Endometrial microvascular endothelial cells (primary cell): ENCODE results near the gene CYP2B6. TPM values are rescaled to one million over a fixed set of nuclear protein-coding genes. Genes with fewer than 3 reads are reported as not detected.
"Not testable (repeated sequence)": the region's sequence is repeated elsewhere in the genome, so short reads cannot be mapped to it uniquely, and the experiment has no call there.

Experiments used
- in situ Hi-C: cut with HindIII; loops from 2 replicates; pipeline ENCODE4 v1.10.0; 2017; ENCODE audit warnings: low sequenced_read_pairs, low pct_unique_long_range_greater_than_20kb; ENCODE audit errors: inconsistent ontology term
- total RNA-seq: library from RNA; depleted of rRNA; stranded (reverse); fragments of >200 nt; gene quantifications from one replicate; pipeline ENCODE4 v1.2.3, GENCODE V29; 2015; ENCODE audit errors: inconsistent ontology term

Gene CYP2B6
- total RNA-seq, 1 donor from 2014 or later, result not detected

DNA sequence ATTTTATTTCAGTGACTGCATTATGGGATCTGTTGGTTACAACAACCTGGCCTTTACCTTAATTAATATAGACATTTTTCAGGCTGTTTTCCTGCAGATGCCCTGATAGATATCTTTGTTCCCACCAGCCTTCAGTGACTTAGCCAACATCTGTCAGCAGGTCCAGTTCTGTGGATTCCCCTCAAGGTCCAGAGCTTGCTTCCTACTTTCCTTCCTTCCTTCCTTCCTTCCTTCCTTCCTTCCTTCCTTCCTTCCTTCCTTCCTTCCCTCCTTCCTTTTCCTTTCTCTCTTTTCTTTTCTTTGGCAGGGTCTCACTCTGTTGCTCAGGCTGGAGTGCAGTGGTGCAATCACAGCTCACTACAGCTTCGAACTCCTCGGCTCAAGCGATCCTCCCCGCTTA, 14.4 kb upstream of the CYP2B6 start:
- in situ Hi-C loops, result no loop called here

DNA sequence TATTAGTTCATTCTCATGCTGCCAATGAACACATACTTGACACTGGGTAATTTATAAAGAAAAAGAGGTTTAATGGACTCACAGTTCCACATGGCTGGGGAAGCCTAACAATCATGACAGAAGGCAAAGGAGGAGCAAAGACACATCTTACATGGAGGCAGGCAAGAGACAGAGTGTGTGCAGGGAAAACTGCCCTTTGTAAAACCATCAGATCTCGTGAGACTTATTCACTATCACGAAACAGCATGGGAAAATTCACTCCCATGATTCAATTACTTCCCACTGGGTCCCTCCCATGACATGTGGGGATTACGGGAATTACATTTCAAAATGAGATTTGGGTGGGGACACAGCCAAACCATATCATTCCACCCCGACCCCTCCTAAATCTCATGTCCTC, 11.3 kb upstream of the CYP2B6 start:
- in situ Hi-C loops, result not testable (repeated sequence)

DNA sequence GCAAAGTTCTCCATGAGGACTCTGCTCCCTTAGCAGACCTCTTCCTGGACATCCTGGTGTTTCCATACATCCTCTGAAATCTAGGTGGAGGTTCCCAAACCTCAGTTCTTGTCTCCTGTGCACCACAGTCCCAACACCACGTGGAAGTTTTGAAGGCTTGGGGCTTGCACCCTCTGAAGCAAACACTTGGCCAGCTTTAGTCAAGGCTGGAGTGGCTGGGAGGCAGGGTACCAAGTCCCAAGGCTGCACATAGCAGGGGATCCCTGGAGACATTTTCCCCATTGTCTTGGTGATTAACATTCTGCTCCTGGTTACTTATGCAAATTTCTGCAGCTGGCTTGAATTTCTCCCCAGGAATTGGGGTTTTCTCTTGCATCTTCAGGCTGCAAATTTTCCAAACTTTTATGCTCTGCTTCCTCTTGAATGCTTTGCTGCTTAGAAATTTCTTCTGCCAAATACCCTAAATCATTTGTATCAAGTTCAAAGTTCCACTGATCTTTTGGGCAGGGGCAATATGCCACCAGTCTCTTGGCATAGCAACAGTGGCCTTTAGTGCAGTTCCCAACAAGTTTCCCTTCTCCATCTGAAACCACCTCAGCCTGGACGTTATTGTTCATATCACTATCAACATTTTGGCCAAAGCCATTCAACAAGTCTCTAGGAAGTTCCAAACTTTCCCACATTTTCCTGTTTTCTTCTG, 10.2 kb upstream of the CYP2B6 start:
- in situ Hi-C loops, result not testable (repeated sequence)

DNA sequence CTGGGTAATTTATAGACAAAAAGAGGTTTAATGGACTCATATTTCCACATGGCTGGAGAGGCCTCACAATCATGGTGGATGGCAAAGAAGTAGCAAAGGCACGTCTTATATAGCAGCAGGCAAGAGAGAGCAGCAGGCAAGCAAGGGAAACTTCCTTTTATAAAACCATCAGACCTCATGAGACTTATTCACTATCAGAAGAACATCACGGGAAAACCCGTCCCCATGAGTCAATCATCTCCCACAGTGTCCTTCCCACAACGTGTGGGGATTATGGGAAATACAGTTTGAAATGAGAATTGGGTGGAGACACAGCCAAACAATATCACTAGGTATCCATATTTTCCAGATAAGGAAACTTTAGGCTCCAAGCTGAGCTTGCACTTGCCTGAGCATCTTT, 9.5 kb upstream of the CYP2B6 start:
- in situ Hi-C loops, result no loop called here

DNA sequence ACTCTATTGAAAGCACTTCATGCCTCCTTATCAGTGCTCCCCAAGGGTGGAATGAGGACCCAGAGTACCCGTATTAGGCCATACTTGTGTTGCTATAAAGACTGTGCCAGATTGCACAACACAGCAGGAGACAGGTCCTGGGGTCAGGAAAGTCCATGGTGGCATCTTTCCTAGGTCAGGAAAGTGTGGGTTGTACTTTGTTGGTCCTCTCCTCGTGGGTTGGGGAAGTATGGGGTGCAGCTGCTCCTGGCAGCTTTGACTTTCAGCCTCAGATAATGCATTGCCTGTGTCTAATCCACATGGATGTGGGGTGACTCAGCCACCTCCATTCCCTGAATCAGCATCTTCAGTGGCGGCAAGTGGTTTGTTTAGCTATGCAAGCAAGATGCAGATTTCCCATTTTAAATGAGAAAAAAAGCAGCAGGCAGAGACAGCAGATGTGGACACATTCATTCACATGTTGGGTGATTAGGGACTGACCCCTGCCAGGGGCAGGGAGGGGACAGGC, 8.4 kb upstream of the CYP2B6 start:
- in situ Hi-C loops, result no loop called here

DNA sequence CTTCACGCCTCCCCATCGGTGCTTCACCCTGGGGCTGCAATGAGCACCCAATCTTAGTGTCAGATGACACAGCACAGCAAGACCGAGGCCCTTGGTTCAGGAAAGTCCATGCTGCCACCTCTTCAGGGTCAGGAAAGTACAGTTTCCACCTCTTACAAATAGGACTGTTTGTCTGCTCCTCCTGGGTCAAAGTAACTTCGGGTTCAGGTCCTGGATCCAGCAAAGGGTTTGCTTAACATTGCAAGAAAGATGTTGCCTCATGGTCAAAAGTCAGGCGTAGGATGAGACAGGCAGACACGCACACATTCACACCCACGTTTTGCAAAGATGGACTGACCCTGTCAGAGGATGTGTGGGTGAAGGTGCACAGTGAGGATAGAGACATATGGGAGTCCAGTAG, 1.6 kb upstream of the CYP2B6 start:
- in situ Hi-C loops, result no loop called here

DNA sequence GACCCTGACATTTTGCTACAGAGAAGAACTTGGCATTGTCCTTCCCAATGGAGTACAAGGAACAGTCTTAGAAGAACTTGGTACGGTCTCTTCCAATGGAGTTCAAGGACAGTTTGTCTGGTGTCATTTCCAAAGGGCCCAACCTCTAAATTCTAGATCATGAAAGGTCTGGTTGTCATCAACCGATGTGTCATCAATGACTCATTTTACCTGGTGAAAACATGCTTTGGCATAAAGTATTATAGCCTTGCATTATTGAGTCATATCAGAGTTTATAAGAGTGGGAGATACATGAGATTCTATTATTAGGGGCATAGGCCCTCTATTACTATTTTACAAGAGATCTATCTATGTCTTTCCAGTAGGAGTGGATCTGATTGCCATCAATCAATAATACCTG, 4.3 kb downstream of the CYP2B6 start:
- in situ Hi-C loops, result no loop called here

DNA sequence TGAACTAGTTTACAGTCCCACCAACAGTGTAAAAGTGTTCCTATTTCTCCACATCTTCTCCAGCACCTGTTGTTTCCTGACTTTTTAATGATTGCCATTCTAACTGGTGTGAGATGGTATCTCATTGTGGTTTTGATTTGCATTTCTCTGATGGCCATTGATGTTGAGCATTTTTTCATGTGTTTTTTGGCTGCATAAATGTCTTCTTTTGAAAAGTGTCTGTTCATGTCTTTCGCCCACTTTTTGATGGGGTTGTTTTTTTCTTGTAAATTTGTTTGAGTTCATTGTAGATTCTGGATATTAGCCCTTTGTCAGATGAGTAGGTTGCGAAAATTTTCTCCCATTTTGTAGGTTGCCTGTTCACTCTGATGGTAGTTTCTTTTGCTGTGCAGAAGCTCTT, 7.9 kb downstream of the CYP2B6 start:
- in situ Hi-C loops, result not testable (repeated sequence)

DNA sequence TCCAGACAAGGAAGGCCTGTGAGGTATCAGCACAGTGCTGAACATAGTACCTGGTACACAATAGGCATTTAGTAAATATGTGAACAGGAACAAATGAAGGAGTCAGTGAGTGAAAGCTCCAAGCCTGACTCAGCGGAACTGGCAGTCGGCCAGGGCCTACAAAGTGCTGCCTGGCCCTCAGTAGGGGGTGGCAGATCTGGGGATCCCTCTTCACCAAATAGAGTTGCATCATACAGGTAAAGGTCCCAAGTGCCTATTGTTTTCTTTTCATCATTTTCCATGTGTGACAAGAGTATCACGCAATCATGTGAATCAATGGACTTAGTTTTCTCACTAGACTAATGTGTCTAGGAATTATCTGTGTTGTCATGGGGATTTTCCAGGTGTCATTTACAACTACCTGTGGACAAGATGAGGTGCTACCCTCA, 9.2 kb downstream of the CYP2B6 start:
- in situ Hi-C loops, result no loop called here

DNA sequence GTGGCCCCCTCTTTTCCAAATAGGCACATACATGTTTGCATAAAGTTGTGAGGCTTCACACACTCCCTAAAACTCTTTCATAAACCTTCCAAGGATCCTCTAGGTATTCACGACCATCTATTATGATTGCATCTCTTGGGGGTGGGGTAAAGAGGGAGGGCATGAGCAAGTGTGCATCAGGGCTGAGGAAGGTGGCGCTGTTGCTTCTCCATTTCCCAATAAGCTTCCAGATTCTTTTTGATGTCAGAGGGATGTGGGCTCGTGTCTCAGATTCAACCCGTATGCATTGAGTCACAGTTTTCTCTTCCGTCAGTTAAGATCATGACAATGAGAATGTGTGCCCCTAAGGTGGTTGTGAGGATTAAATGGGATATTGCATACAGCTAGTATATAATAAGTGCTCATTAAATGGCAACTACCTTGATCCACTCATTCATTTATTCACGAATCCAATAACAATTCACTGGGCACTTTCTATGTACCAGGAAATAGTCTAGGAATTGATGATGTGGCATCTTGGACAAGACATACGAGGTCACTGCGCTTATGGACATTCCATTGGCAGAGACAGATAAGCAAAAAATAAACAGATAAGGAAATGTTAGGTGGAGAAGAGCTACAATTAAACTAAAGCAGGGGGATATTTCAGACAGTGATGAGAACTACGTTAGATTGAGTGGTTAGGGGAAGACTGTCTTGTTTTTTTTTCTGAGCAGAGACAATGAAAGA, 10.3 kb downstream of the CYP2B6 start:
- in situ Hi-C loops, result no loop called here

DNA sequence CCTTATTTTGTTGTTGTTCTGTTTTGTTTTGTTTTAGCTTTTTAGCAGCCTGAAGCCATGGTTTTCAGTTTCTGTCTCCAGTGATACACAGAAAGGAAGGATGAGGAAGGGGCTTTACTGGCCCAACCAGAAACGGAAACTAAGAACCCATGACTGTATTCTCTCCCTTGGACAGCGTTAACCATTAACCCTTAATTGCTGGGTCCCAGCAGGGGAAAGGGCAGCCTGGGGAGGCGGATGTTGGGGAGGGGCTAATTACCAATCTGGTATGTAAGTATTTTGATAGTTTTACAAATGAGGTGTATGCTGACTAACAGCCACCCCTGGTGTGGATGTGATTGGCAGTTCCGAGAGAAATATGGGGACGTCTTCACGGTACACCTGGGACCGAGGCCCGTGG, 12.6 kb downstream of the CYP2B6 start:
- in situ Hi-C loops, result not testable (repeated sequence)

DNA sequence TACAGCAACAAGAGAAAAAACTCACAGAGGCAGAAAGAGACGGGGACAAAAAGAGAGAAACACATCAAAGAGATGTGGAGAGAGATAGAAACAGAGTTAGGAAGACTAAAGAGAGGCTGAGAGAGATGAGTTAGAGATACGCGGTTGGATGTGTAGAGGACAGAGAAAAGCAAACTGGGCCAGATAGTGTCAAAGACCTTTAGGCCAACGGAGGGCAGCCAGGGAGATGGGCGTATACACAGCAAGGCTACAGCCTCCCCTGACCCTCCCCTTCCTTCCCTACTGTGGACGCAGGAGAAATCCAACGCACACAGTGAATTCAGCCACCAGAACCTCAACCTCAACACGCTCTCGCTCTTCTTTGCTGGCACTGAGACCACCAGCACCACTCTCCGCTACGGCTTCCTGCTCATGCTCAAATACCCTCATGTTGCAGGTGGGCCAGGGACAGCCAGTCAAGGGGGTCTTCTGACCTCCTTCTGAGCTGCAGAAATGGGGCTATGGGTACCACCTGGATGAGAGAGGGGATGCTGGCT, 18.7 kb downstream of the CYP2B6 start:
- in situ Hi-C loops, result no loop called here

DNA sequence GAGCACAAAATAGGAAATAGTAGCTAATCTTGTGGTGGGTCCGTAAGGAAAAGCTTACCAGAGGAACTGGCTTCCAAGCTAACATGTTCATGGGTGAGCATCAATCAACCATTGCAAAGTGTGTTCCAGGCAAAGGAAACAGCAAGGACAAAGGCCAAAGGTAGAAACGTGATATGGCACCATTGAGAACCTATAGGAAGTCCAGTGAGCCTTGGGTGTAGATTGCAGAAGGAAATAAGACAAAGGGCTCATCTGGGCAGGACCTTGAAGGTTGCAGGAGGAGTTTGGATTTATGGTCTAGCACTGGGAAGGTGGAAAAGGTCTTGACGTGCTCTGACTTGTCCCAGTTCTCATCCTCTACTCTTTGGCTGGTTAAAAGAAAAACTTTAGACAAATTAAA, 22.3 kb downstream of the CYP2B6 start:
- in situ Hi-C loops, result no loop called here

DNA sequence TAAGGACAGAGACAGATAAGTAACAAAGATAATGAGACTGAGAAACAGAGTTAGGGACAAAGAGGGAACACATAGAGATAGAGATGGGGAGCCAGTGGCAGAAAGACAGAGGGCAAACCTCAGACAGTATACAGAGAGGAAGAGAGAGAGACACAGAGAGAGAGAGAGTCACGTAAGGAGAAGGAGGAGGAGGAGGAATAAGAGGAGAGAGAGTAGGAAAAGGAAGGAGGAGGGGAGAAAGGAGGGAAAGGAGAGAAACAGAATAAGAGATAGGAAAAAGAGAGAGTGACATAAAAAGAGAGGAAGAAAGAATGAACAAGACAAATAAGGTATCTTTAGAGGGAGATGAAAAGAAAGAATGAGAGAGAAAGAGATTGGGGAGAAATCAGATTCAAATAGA, 23.6 kb downstream of the CYP2B6 start:
- in situ Hi-C loops, result no loop called here

DNA sequence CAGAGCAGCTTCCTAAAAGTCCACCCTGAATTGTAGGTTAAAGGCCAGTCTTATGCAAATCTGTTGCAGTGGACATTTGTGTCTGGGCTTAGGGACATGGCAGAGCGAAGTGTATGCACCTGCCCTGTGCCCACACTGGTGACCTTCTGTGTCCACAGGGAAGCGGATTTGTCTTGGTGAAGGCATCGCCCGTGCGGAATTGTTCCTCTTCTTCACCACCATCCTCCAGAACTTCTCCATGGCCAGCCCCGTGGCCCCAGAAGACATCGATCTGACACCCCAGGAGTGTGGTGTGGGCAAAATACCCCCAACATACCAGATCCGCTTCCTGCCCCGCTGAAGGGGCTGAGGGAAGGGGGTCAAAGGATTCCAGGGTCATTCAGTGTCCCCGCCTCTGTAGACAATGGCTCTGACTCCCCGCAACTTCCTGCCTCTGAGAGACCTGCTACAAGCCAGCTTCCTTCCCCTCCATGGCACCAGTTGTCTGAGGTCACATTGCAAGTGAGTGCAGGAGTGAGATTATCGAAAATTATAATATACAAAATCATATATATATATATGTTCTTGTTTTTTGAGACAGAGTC, 25.5 kb downstream of the CYP2B6 start:
- in situ Hi-C loops, result no loop called here

DNA sequence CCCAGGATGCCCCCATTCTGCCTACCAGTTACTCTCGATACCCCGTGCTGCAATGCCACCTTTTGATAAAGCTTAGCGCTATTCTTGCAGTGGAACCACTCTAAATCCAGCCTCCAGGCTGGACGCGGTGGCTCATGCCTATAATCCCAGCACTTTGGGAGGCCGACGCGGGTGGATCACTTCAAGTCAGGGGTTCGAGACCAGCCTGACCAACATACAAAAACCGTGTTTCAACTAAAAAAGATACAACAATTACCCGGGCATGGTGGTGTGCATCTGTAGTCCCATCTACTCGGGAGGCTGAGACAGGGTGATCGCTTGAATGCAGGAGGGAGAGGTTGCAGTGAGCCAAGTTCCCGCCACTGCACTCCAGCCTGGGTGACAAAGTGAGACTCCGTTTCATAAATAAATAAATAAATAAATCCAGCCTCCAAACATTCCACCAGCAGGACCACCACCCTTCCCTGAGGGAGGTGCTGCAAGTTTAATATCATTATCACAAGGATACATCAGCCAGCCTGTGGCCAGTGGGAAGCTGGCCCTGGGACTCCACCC, 27.7 kb downstream of the CYP2B6 start:
- in situ Hi-C loops, result no loop called here

DNA sequence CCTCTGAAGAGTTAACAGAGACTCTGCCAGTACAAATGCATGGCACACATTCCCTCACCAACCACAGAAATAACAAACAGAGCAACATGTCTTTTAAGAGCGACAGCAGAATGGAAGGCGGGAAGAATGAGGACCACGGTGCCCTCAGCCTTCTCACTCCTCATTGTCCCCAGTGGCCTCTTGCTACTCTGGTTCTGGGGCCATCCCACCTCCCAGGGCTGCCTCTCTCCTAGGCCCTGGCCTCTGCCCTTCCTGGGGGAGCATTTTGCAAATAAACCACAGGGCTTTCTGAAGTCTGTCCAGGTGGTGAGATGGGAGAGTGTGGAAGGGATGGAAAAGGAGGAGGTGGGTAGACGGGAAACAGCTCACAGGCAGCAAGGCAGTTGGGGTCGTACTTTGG, 28.3 kb downstream of the CYP2B6 start:
- in situ Hi-C loops, result no loop called here

DNA sequence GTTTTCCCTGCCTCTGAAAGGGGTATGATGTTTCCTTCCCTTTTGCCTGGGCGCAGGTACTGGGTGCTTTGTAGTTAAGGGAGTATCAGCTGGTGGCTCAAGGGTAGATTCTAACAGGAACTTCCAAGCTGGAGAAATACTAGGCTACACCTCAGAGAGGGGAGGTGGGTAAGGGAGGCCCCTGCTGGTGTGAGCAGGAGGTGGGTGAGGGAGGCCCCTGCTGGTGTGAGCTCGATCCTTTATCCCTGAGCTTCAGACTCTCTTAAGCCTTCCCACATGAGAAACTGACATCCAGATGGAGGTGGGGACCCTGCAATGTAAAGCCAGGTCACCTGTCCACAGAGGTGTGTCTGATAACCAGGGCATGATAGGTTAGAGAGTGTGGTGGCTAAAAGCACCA, 32.1 kb downstream of the CYP2B6 start:
- in situ Hi-C loops, result no loop called here

DNA sequence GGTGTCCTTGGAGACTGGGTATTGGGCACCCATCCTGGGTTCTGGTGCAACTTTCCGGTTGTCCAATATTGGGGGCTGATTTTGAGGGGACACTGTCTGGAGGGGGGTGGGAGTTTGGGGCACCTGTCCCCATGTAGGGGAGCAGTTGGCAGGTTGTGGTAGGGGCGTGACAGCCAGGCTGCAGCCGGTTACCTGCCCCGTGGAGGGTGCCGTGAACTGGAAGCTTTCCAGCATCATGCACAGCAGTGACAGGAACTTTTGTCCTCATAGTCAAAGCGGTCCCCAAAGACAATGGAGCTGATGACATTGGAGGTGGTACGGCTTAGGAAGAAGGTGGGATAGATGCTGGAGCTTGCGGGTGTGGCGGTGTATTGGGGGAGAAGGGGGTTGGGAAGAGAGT, 34.3 kb downstream of the CYP2B6 start:
- in situ Hi-C loops, result no loop called here

DNA sequence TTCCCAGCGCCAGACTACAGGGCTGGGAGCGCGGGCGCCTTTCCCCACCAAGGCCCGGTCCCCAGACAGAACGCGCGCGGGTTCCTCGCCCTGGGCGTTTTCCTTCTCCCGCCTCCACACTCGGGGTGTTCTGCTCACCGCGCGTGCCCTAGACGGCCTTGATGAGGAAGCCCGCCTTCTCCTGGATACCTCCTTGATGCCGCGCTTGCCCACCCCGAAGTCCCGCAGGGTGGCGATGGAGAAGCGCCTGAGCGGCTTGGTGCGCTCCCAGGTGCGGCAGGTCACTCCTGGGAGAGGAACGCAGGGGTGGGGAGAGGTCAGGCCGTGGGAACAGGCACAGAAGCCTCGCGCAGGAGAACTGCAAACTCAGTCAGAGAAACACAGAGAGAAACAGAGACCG, 34.8 kb downstream of the CYP2B6 start:
- in situ Hi-C loops, result no loop called here
